ENCODE data around the gene ACP2.
"Not testable (repeated sequence)": the region's sequence is repeated elsewhere in the genome, so short reads cannot be mapped to it uniquely, and the experiment has no call there.

The ACP2 gene

GRCh38 chr11:47220401-47220821 lies 28.2 kb downstream of the ACP2 start:
- no peak for TF ChIP-seq CTCF (conservative IDR thresholded peaks at IDR 0.05; ENCODE audit: low read depth, low read length)
- DNase-seq (ENCODE audit: low read depth) = no peak
- H3K4me3 ChIP-seq (ENCODE audit: low read length) = no peak overlapping the region

GRCh38 chr11:47216121-47216798 lies 32.4 kb downstream of the ACP2 start:
- peak; percentile 57 for DNase-seq (ENCODE audit: low read depth)
- peak overlapping the region; percentile 63 for H3K4me3 ChIP-seq (ENCODE audit: low read length)
- TF ChIP-seq CTCF (conservative IDR thresholded peaks at IDR 0.05; ENCODE audit: low read depth, low read length) = peak; percentile 8

GRCh38 chr11:47215366-47215910 lies 33.2 kb downstream of the ACP2 start:
- no peak for TF ChIP-seq CTCF (conservative IDR thresholded peaks at IDR 0.05; ENCODE audit: low read depth, low read length)
- DNase-seq (ENCODE audit: low read depth) = no peak
- H3K4me3 ChIP-seq (ENCODE audit: low read length) = peak overlapping the region; percentile 63

- H3K4me3 ChIP-seq (ENCODE audit: low read length) = peak overlapping the region; percentile 63
- peak; percentile 74 for DNase-seq (ENCODE audit: low read depth)
- no peak for TF ChIP-seq CTCF (conservative IDR thresholded peaks at IDR 0.05; ENCODE audit: low read depth, low read length)
Measured at GRCh38 chr11:47213950-47214565, 34.6 kb downstream of the ACP2 start.

- no peak for DNase-seq (ENCODE audit: low read depth)
- TF ChIP-seq CTCF (conservative IDR thresholded peaks at IDR 0.05; ENCODE audit: low read depth, low read length) = no peak
Measured at GRCh38 chr11:47212938-47213337, 35.7 kb downstream of the ACP2 start.

GRCh38 chr11:47208628-47209027 lies 40.0 kb downstream of the ACP2 start:
- TF ChIP-seq CTCF (conservative IDR thresholded peaks at IDR 0.05; ENCODE audit: low read depth, low read length) = no peak
- DNase-seq (ENCODE audit: low read depth) = no peak
- no peak overlapping the region for H3K4me3 ChIP-seq (ENCODE audit: low read length)

More at GRCh38 chr11:47212938-47213337, 35.7 kb downstream of the ACP2 start:
- H3K4me3 ChIP-seq (ENCODE audit: low read length) = no peak overlapping the region

GRCh38 chr11:47208008-47208552 lies 40.5 kb downstream of the ACP2 start:
- DNase-seq (ENCODE audit: low read depth) = not testable (repeated sequence)

More at GRCh38 chr11:47208008-47208552, 40.5 kb downstream of the ACP2 start:
- H3K4me3 ChIP-seq (ENCODE audit: low read length) = not testable (repeated sequence)

Measured in retinal pigment epithelial cell (primary cell).